MM.1S (cell line): ENCODE results near the gene MACROD2.

ENCODE experiments used
- DNase-seq: peaks from one replicate; pipeline ENCODE4 v3.0.0-alpha.2; 2015
- H2AFZ ChIP-seq: fragments of 300-600 bp; sonication (generic); 2 replicates; pipeline ENCODE4 v1.6.0; 2016; ENCODE audit warnings: antibody characterized with exemption, low read length
- H3F3A ChIP-seq: fragments of 300-600 bp; sonication (generic); 2 replicates; pipeline ENCODE4 v1.6.1; 2016; ENCODE audit warnings: mild to moderate bottlenecking, antibody characterized with exemption, low read length, moderate library complexity, mixed read lengths; ENCODE audit not compliant: insufficient read depth
- H3K27ac ChIP-seq: fragments of 300-600 bp; sonication (generic); 2 replicates; pipeline ENCODE4 v1.5.1; 2016; ENCODE audit warnings: mild to moderate bottlenecking, low read length
- H3K27me3 ChIP-seq: fragments of 300-600 bp; sonication (generic); replicated peaks from 2 replicates; pipeline ENCODE4 v1.6.0; 2016; ENCODE audit warnings: low read length; ENCODE audit not compliant: insufficient read depth
- H3K36me3 ChIP-seq: fragments of 300-600 bp; sonication (generic); replicated peaks from 2 replicates; pipeline ENCODE4 v1.6.1; 2016; ENCODE audit warnings: mild to moderate bottlenecking, low read length, mixed read lengths; ENCODE audit not compliant: insufficient read depth
- H3K4me1 ChIP-seq: fragments of 300-600 bp; sonication (generic); 2 replicates; pipeline ENCODE4 v1.6.1; 2016; ENCODE audit warnings: low read length, mixed read lengths
- H3K4me2 ChIP-seq: fragments of 300-600 bp; sonication (generic); 2 replicates; pipeline ENCODE4 v1.6.0; 2016; ENCODE audit warnings: low read depth, low read length
- H3K4me3 ChIP-seq: fragments of 300-600 bp; sonication (generic); 2 replicates; pipeline ENCODE4 v1.5.1; 2016; ENCODE audit warnings: low read length, mixed read lengths
- H3K79me2 ChIP-seq: fragments of 300-600 bp; sonication (generic); 2 replicates; pipeline ENCODE4 v1.6.1; 2016; ENCODE audit warnings: mixed run types, low read length, mixed read lengths
- H3K9ac ChIP-seq: fragments of 300-600 bp; sonication (generic); 2 replicates; pipeline ENCODE4 v1.6.1; 2016; ENCODE audit warnings: low read length, mixed read lengths
- H3K9me2 ChIP-seq: fragments of 300-600 bp; sonication (generic); replicated peaks from 2 replicates; pipeline ENCODE4 v1.6.1; 2016; ENCODE audit warnings: mild to moderate bottlenecking, low read length, mixed read lengths; ENCODE audit not compliant: insufficient read depth
- H3K9me3 ChIP-seq: fragments of 300-600 bp; sonication (generic); replicated peaks from 2 replicates; pipeline ENCODE4 v1.6.1; 2016; ENCODE audit warnings: mild to moderate bottlenecking, low read length, mixed read lengths; ENCODE audit not compliant: insufficient read depth
- H4K20me1 ChIP-seq: fragments of 300-600 bp; sonication (generic); 2 replicates; pipeline ENCODE4 v1.6.1; 2016; ENCODE audit warnings: mild to moderate bottlenecking, low read length, moderate library complexity, mixed read lengths; ENCODE audit not compliant: insufficient read depth
- EZH2 ChIP-seq: fragments of 300-600 bp; sonication (generic); optimal IDR thresholded peaks from 2 replicates; pipeline ENCODE3; 2017; ENCODE audit warnings: low read depth, mild to moderate bottlenecking, antibody characterized with exemption, low read length, mixed read lengths
- EZH2phosphoT487 ChIP-seq: fragments of 300-600 bp; sonication (generic); IDR thresholded peaks from 2 replicates; pipeline ENCODE4 v1.6.1; 2018; ENCODE audit warnings: antibody characterized with exemption, low read length
- TF ChIP-seq, protein P1 (sequence below): fragments of 300-600 bp; sonication (generic); IDR thresholded peaks from 2 replicates; pipeline ENCODE4 v1.5.1; 2016; ENCODE audit warnings: antibody characterized with exemption, low read length, mixed read lengths

The MACROD2 gene

DNA sequence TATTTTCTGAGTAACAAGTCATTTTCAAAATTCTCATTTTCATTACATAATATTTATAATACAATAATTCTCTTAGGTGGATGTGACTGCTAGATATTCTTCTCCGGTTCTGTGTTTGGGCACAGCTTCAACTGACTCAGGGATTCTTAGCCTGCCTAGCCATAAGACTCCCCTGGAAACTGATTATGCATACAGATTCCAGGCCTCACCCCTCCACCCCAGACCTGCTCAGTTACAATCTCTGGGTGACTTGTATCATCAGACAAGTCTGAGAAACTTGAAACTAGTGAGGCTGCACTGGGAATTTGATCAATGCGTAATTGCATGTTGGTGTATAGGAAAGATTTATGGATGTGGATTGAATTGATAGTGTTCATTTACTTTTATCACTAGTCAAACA lies 316.7 kb downstream of the MACROD2 start:
- no peaks in the 10 kb centered on the region for H3K36me3 ChIP-seq
- DNase-seq: no peak
- H2AFZ ChIP-seq: no peak overlapping the region
- H4K20me1 ChIP-seq: no peaks in the 10 kb centered on the region
- no peaks in the 10 kb centered on the region for H3F3A ChIP-seq
- H3K9me2 ChIP-seq: no peaks in the 10 kb centered on the region
- TF ChIP-seq EZH2phosphoT487 (no peak), EZH2 (no peak)
- TF ChIP-seq, protein P1, sequence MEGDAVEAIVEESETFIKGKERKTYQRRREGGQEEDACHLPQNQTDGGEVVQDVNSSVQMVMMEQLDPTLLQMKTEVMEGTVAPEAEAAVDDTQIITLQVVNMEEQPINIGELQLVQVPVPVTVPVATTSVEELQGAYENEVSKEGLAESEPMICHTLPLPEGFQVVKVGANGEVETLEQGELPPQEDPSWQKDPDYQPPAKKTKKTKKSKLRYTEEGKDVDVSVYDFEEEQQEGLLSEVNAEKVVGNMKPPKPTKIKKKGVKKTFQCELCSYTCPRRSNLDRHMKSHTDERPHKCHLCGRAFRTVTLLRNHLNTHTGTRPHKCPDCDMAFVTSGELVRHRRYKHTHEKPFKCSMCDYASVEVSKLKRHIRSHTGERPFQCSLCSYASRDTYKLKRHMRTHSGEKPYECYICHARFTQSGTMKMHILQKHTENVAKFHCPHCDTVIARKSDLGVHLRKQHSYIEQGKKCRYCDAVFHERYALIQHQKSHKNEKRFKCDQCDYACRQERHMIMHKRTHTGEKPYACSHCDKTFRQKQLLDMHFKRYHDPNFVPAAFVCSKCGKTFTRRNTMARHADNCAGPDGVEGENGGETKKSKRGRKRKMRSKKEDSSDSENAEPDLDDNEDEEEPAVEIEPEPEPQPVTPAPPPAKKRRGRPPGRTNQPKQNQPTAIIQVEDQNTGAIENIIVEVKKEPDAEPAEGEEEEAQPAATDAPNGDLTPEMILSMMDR: no peak
- H3K4me1 ChIP-seq: no peaks in the 10 kb centered on the region
- H3K9ac ChIP-seq: no peak overlapping the region
- no peak overlapping the region for H3K4me2 ChIP-seq
- H3K79me2 ChIP-seq: no peaks in the 10 kb centered on the region
- no peak overlapping the region for H3K27ac ChIP-seq
- no peak overlapping the region for H3K4me3 ChIP-seq
- H3K27me3 ChIP-seq: no peaks in the 10 kb centered on the region
- H3K9me3 ChIP-seq: no peaks in the 10 kb centered on the region

DNA sequence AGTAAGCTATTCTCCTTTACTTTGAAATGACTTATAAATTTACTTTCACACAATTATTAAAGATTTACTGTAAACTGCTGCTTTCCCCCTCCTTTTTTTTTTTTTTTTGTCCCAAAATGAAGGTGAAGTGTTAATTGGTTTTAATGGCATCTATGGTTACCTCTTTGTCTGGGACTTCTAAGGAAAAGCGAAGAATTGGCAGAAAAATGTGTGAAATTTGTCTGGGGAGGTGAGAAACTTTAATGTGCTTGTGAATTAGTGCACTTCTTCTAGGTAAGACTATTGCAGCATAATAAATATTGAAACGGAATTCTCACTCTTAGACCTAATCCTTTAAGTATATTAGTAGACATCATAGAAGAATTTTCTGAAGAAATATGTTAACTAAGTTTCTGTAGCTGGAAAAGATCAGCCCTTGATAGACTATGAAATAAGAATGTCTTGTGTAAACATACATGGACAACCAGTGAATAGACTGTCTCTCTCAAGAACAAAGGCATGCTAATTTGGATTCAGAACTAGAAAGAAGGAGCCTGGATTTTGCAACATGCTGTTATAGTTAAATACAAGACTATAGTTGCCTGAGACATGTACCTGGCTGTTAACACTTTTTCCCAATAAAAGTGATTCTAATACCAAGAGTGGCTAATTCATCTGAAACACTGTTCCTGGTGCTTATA lies 318.2 kb downstream of the MACROD2 start:
- Histone ChIP-seq H3F3A (no peaks in the 10 kb centered on the region), H3K27me3 (no peaks in the 10 kb centered on the region), H3K4me2 (no peak overlapping the region), H2AFZ (no peak overlapping the region), H3K79me2 (no peaks in the 10 kb centered on the region), H3K9me3 (no peaks in the 10 kb centered on the region), H3K36me3 (no peaks in the 10 kb centered on the region), H3K4me3 (no peak overlapping the region), H3K9me2 (no peaks in the 10 kb centered on the region), H3K27ac (no peak overlapping the region), H4K20me1 (no peaks in the 10 kb centered on the region), H3K9ac (no peak overlapping the region), H3K4me1 (no peaks in the 10 kb centered on the region)
- DNase-seq: no peak
- no peak for TF ChIP-seq EZH2
- TF ChIP-seq EZH2phosphoT487: no peak
- TF ChIP-seq, protein P1: no peak

DNA sequence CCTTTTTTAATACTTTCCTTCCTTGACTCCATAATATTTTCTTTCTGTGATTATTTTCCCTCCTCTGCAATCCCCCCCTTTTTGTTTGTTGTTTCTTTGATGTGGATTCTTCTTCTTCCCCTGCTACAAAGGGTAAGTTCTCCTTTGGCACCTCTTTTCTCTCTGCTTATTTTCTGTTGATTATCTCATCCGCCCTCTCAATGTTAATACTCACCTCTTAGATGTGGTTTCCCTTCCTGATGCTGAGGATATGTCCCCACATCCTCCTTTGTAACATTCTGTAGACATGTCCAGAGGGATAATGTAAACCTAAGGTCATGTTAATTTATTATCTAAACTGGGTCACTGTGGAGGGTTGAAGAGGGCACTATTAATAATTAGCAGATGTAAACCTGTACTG lies 324.4 kb downstream of the MACROD2 start:
- Histone ChIP-seq H3K9ac (no peak overlapping the region), H3K9me2 (no peaks in the 10 kb centered on the region), H3K27ac (no peak overlapping the region), H3K36me3 (no peaks in the 10 kb centered on the region), H3K4me3 (no peak overlapping the region), H3K4me1 (no peaks in the 10 kb centered on the region), H3K79me2 (no peaks in the 10 kb centered on the region), H2AFZ (no peak overlapping the region), H3K4me2 (no peak overlapping the region), H3F3A (no peaks in the 10 kb centered on the region), H4K20me1 (no peaks in the 10 kb centered on the region), H3K27me3 (no peaks in the 10 kb centered on the region), H3K9me3 (no peaks in the 10 kb centered on the region)
- DNase-seq: no peak
- TF ChIP-seq, protein P1: no peak
- TF ChIP-seq EZH2phosphoT487: no peak
- no peak for TF ChIP-seq EZH2
